IMR-90 (cell line): ENCODE measurements around the gene TAGLN2. TPM values are rescaled to one million over a fixed set of nuclear protein-coding genes. Genes with fewer than 3 reads are reported as not detected.

Experiments used
- ATAC-seq: fragments of 200-7000 bp; cut with Tn5 transposase; 2 replicates; pipeline ENCODE4 v1.9.1; 2020; ENCODE audit warnings: low read depth, mild to moderate bottlenecking, moderate library complexity
- BruUV-seq: library from RNA; stranded (reverse); fragments of 400-500 nt; replicated peaks from 2 replicates; lab custom pipeline; 2021; lab: Mats Ljungman, UMichigan
- CTCF ChIA-PET: fragments of 300-600 bp; formaldehyde crosslinking; extraction: SDS; loops from one replicate; lab custom pipeline; 2021; ENCODE audit warnings: antibody characterized with exemption; lab: Yijun Ruan, JAX
- POLR2A ChIA-PET: fragments of 300-600 bp; sonication (Branson Sonifier 250); formaldehyde crosslinking; loops from one replicate; lab custom pipeline; 2022; ENCODE audit warnings: antibody characterized with exemption; ENCODE audit not compliant: unreplicated experiment; lab: Charles Lee
- DNase-seq: peaks from one replicate; pipeline ENCODE4 v3.0.0; 2013
- H2AFZ ChIP-seq: replicated peaks from 2 replicates; pipeline ENCODE3; 2013; ENCODE audit warnings: low read length, mild to moderate bottlenecking; ENCODE audit not compliant: poor library complexity
- H2AK5ac ChIP-seq: 2 replicates; pipeline ENCODE4 v1.6.1; 2013; ENCODE audit warnings: low read depth, low read length, inconsistent platforms
- H2AK9ac ChIP-seq: replicated peaks from 2 replicates; pipeline ENCODE3; 2013; ENCODE audit warnings: mild to moderate bottlenecking, low read depth, low read length, moderate library complexity; ENCODE audit not compliant: poor library complexity
- H2BK120ac ChIP-seq: 2 replicates; pipeline ENCODE4 v1.6.1; 2013; ENCODE audit warnings: low read depth, low read length, inconsistent platforms
- H2BK15ac ChIP-seq: 3 replicates; pipeline ENCODE4 v1.6.1; 2013; ENCODE audit warnings: low read depth, low read length, inconsistent platforms
- H2BK20ac ChIP-seq: 2 replicates; pipeline ENCODE4 v1.6.1; 2013; ENCODE audit warnings: low read depth, mild to moderate bottlenecking, inconsistent platforms, low read length, moderate library complexity
- H2BK5ac ChIP-seq: 2 replicates; pipeline ENCODE4 v1.6.1; 2013; ENCODE audit warnings: mild to moderate bottlenecking, low read depth, low read length, inconsistent platforms; ENCODE audit not compliant: poor library complexity, severe bottlenecking
- H3K14ac ChIP-seq: replicated peaks from 2 replicates; pipeline ENCODE4 v1.6.1; 2013; ENCODE audit warnings: low read depth, low read length, inconsistent platforms
- H3K18ac ChIP-seq: 2 replicates; pipeline ENCODE4 v1.6.1; 2013; ENCODE audit warnings: low read depth, low read length, control low read depth
- H3K23ac ChIP-seq: 2 replicates; pipeline ENCODE4 v1.6.1; 2013; ENCODE audit warnings: low read depth, low read length, inconsistent platforms
- H3K27ac ChIP-seq: 2 replicates; pipeline ENCODE4 v1.5.1; 2013; ENCODE audit warnings: mild to moderate bottlenecking, control low read depth, low read length; ENCODE audit not compliant: insufficient read depth
- H3K27me3 ChIP-seq: 2 replicates; pipeline ENCODE4 v1.6.1; 2013; ENCODE audit warnings: low read length; ENCODE audit not compliant: control insufficient read depth, insufficient read depth
- H3K36me3 ChIP-seq: 2 replicates; pipeline ENCODE4 v1.6.1; 2013; ENCODE audit warnings: low read length, mixed read lengths; ENCODE audit not compliant: control insufficient read depth, insufficient read depth
- H3K4ac ChIP-seq: 2 replicates; pipeline ENCODE4 v1.6.1; 2013; ENCODE audit warnings: low read depth, low read length, inconsistent platforms
- H3K4me1 ChIP-seq: 2 replicates; pipeline ENCODE4 v1.6.1; 2013; ENCODE audit warnings: low read length, mixed read lengths; ENCODE audit not compliant: control insufficient read depth, insufficient read depth
- H3K4me2 ChIP-seq: 2 replicates; pipeline ENCODE4 v1.6.1; 2013; ENCODE audit warnings: low read depth, mild to moderate bottlenecking, control low read depth, low read length, moderate library complexity
- H3K4me3 ChIP-seq: 2 replicates; pipeline ENCODE4 v1.5.1; 2013; ENCODE audit warnings: low read depth, mild to moderate bottlenecking, control low read depth, low read length, moderate library complexity; ENCODE audit not compliant: insufficient read depth
- H3K56ac ChIP-seq: 2 replicates; pipeline ENCODE4 v1.6.1; 2013; ENCODE audit warnings: low read length, inconsistent platforms; ENCODE audit not compliant: insufficient read depth; ENCODE audit errors: extremely low read depth
- H3K79me1 ChIP-seq, 2 experiments: 2 replicates each; pipeline ENCODE4 v1.6.1; 2013; ENCODE audit warnings: low read length in 2 of 2, inconsistent platforms in 1 of 2, low read depth in 1 of 2
- H3K9ac ChIP-seq: 2 replicates; pipeline ENCODE4 v1.6.1; 2013; ENCODE audit warnings: low read depth, low read length, control low read depth
- H3K9me1 ChIP-seq: 2 replicates; pipeline ENCODE4 v1.6.1; 2013; ENCODE audit warnings: low read length, inconsistent platforms; ENCODE audit not compliant: insufficient read depth
- H3K9me3 ChIP-seq: 2 replicates; pipeline ENCODE4 v1.6.1; 2013; ENCODE audit warnings: low read length; ENCODE audit not compliant: control insufficient read depth, insufficient read depth
- H4K20me1 ChIP-seq: 2 replicates; pipeline ENCODE4 v1.6.1; 2013; ENCODE audit warnings: low read length, inconsistent platforms; ENCODE audit not compliant: insufficient read depth
- H4K5ac ChIP-seq: 2 replicates; pipeline ENCODE4 v1.6.1; 2013; ENCODE audit warnings: mild to moderate bottlenecking, low read depth, low read length, control low read depth
- H4K8ac ChIP-seq, 2 experiments: 2 replicates each; pipeline ENCODE4 v1.6.1; 2013; ENCODE audit warnings: low read depth in 2 of 2, low read length in 2 of 2, control low read depth in 1 of 2, inconsistent platforms in 1 of 2
- H4K91ac ChIP-seq: 2 replicates; pipeline ENCODE4 v1.6.1; 2013; ENCODE audit warnings: low read depth, low read length, inconsistent platforms; ENCODE audit not compliant: insufficient read depth
- RFX5 ChIP-seq: IDR thresholded peaks from 2 replicates; pipeline ENCODE4 v1.8.0; 2012; ENCODE audit warnings: low read depth, mild to moderate bottlenecking, low read length, moderate library complexity
- WGBS, 2 experiments: methylation state at CpG; one replicate each; pipeline versions ENCODE4 v1.1.5 to v1.1.7; 2013; ENCODE audit warnings: missing lambda C conversion rate in 2 of 2; ENCODE audit not compliant: insufficient read length in 1 of 2; ENCODE audit errors: extremely low coverage in 2 of 2; 5-methylcytosine and 5-hydroxymethylcytosine counted together
- dilution Hi-C: fragments of 300-500 bp; cut with HindIII; formaldehyde crosslinking; loops from one replicate; pipeline ENCODE4 v1.14.3; 2018; ENCODE audit warnings: low sequenced_read_pairs; ENCODE audit not compliant: unreplicated experiment
- in situ Hi-C: fragments of 300-500 bp; cut with MboI; formaldehyde crosslinking; loops from 3 replicates; pipeline ENCODE4 v1.14.3; 2019; ENCODE audit warnings: low sequenced_read_pairs, inconsistent platforms, mixed read lengths
- intact Hi-C: fragments of 100-400 bp; cut with micrococcal nuclease; formaldehyde crosslinking; loops from 2 replicates; pipeline ENCODE4 v1.10.0; 2022
- polyA plus RNA-seq, 3 experiments: library from polyadenylated mRNA; depleted of rRNA; stranded (reverse); fragments of >200 nt; gene quantifications; 2 replicates each; pipeline ENCODE4 v1.2.3, GENCODE V29; 2012; ENCODE audit warnings: low replicate concordance in 1 of 3
- total RNA-seq: library from RNA; depleted of rRNA; stranded (reverse); fragments of >200 nt; gene quantifications from 2 replicates; pipeline ENCODE4 v1.2.3, GENCODE V29; 2012
- TF ChIP-seq, protein P1 (sequence below): fragments of 150-350 bp; IDR thresholded peaks from 2 replicates; pipeline ENCODE4 v1.6.1; 2017; ENCODE audit warnings: mild to moderate bottlenecking, antibody characterized with exemption, low read length, low read depth

The TAGLN2 gene
- total and polyA plus RNA-seq, 2 of the 4 experiments (the other 2 are of a cell fraction): 440 to 634 TPM

DNA sequence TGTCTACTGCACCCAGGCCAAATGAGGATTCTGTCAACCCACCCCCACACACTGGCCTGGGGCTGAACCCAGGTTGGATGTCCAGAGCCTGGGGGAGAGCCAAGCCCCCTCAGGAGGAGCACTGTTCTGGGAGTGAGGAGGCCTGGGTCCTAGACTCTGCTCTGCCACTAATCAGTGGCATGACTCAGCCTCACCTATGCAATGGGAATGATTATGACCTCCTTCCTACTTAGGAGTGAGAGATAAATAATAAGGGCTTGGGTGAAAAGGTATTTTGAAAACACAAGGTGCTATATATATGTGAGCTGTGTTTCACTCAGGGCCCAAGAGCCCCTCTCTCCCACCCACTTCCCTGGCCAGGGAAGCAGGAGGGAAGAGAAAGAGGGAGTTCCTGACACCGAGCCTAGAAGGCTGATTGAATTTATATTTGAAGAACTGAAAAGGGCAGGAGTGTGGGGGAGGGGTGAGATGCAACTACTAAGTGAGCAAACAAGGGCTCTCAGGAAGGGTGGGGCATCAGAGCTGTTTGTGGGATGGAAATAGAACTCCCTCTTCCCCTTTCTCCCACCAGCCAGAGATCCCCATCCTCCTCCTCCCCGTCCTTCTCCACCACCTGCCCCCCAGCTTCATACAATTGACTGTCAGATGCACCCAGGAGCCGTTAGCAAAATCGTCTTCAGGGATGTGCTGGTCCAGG is 11.9 kb upstream of the TAGLN2 start:
- H2AK9ac ChIP-seq: no peak overlapping the region
- no peaks in the 10 kb centered on the region for H3K9me3 ChIP-seq
- no peak overlapping the region for H3K56ac ChIP-seq
- CTCF ChIA-PET: interaction anchor here (6.4 kb wide), 1 partner anchor 69 kb away, joined by 48 read pairs; no protein-coding TSS in a partner anchor
- no peak overlapping the region for H3K4me2 ChIP-seq
- DNase-seq (no peak), ATAC-seq (no peak)
- H3K18ac ChIP-seq: no peak overlapping the region
- H2BK120ac ChIP-seq: no peak overlapping the region
- H3K79me1 ChIP-seq: no peaks in the 10 kb centered on the region
- 29% methylated on average over 3 of the region's 4 CpGs; no CpG with 5 or more reads in 1 of the 2 experiments for WGBS, 2 experiments
- POLR2A ChIA-PET: no interaction called here
- H2AFZ ChIP-seq: no peak overlapping the region
- no peak overlapping the region for H3K4ac ChIP-seq
- H3K9ac ChIP-seq: no peak overlapping the region
- H3K4me3 ChIP-seq: no peak overlapping the region
- no peak overlapping the region for H2AK5ac ChIP-seq
- H3K27ac ChIP-seq: no peak overlapping the region
- H3K4me1 ChIP-seq: no peaks in the 10 kb centered on the region
- no peak for TF ChIP-seq RFX5
- TF ChIP-seq, protein P1, sequence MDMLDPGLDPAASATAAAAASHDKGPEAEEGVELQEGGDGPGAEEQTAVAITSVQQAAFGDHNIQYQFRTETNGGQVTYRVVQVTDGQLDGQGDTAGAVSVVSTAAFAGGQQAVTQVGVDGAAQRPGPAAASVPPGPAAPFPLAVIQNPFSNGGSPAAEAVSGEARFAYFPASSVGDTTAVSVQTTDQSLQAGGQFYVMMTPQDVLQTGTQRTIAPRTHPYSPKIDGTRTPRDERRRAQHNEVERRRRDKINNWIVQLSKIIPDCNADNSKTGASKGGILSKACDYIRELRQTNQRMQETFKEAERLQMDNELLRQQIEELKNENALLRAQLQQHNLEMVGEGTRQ: no peak
- H2BK5ac ChIP-seq: no peak overlapping the region
- H3K9me1 ChIP-seq: no peaks in the 10 kb centered on the region
- H3K14ac ChIP-seq: no peak overlapping the region
- H3K27me3 ChIP-seq: peaks cover 46% of the 10 kb centered on the region
- H4K8ac ChIP-seq: no peak overlapping the region
- intact Hi-C loops (no loop called here), in situ Hi-C loops (loop anchor here (5.0 to 10.0 kb wide), 2 partner anchors 70 to 438 kb away; no protein-coding TSS in a partner anchor), dilution Hi-C loops (no loop called here)
- no peak overlapping the region for H2BK15ac ChIP-seq
- no peaks in the 10 kb centered on the region for H4K20me1 ChIP-seq
- H3K23ac ChIP-seq: no peak overlapping the region
- no TSS peak for BruUV-seq
- no peak overlapping the region for H2BK20ac ChIP-seq
- no peak overlapping the region for H4K5ac ChIP-seq
- no peak overlapping the region for H4K91ac ChIP-seq
- no peaks in the 10 kb centered on the region for H3K36me3 ChIP-seq
